A673 (cell line): ENCODE measurements around the gene IMPDH2. TPM values are rescaled to one million over a fixed set of nuclear protein-coding genes. Genes with fewer than 3 reads are reported as not detected.

Experiments
- BruUV-seq: library from RNA; stranded (reverse); fragments of 400-500 nt; replicated peaks from 2 replicates; lab custom pipeline; 2021; lab: Mats Ljungman, UMichigan
- CTCF ChIA-PET: fragments of 300-600 bp; sonication (Branson Sonifier 250); formaldehyde crosslinking; loops from one replicate; lab custom pipeline; 2022; ENCODE audit warnings: antibody characterized with exemption; lab: Charles Lee
- POLR2A ChIA-PET: fragments of 300-600 bp; sonication (Branson Sonifier 250); formaldehyde crosslinking; loops from one replicate; lab custom pipeline; 2022; ENCODE audit warnings: antibody characterized with exemption; ENCODE audit not compliant: low non-redundant PET; lab: Charles Lee
- DNase-seq: peaks from one replicate; pipeline ENCODE4 v3.0.0-alpha.2; 2015; ENCODE audit warnings: low spot score
- H3K27ac ChIP-seq: fragments of 200-600 bp; sonication (generic); 2 replicates; pipeline ENCODE4 v1.5.1; 2016; ENCODE audit warnings: mixed run types, low read depth, mild to moderate bottlenecking, mixed read lengths, antibody characterized with exemption, low read length; ENCODE audit not compliant: poor library complexity, severe bottlenecking
- H3K27me3 ChIP-seq: fragments of 200-600 bp; sonication (generic); replicated peaks from 2 replicates; pipeline ENCODE4 v1.6.1; 2017; ENCODE audit warnings: mixed run types, low read depth, mild to moderate bottlenecking, mixed read lengths, antibody characterized with exemption, low read length; ENCODE audit not compliant: insufficient read depth, poor library complexity
- H3K36me3 ChIP-seq: fragments of 200-600 bp; sonication (generic); 2 replicates; pipeline ENCODE4 v1.6.1; 2016; ENCODE audit warnings: mixed run types, mild to moderate bottlenecking, mixed read lengths, antibody characterized with exemption, low read length; ENCODE audit not compliant: insufficient read depth, poor library complexity, severe bottlenecking
- H3K4me1 ChIP-seq: fragments of 200-600 bp; sonication (generic); 2 replicates; pipeline ENCODE4 v1.6.1; 2017; ENCODE audit warnings: mixed run types, mild to moderate bottlenecking, mixed read lengths, antibody characterized with exemption, low read length; ENCODE audit not compliant: insufficient read depth, poor library complexity, severe bottlenecking
- H3K4me3 ChIP-seq: fragments of 200-600 bp; sonication (generic); 2 replicates; pipeline ENCODE4 v1.5.1; 2016; ENCODE audit warnings: low read depth, mixed run types, mild to moderate bottlenecking, mixed read lengths, low read length; ENCODE audit not compliant: poor library complexity, severe bottlenecking
- H3K9me3 ChIP-seq: fragments of 200-600 bp; sonication (generic); 2 replicates; pipeline ENCODE4 v1.6.1; 2016; ENCODE audit warnings: mixed run types, low read depth, mild to moderate bottlenecking, mixed read lengths, antibody characterized with exemption, low read length; ENCODE audit not compliant: poor library complexity, severe bottlenecking
- EZH2 ChIP-seq: fragments of 200-600 bp; sonication (generic); IDR thresholded peaks from 2 replicates; pipeline ENCODE4 v1.6.1; 2017; ENCODE audit warnings: borderline replicate concordance, low read depth, mild to moderate bottlenecking, mixed read lengths, antibody characterized with exemption, low read length; ENCODE audit not compliant: poor library complexity, severe bottlenecking
- intact Hi-C: fragments of 100-400 bp; cut with micrococcal nuclease; formaldehyde crosslinking; loops from one replicate; pipeline ENCODE4 v1.10.0; 2022; ENCODE audit not compliant: unreplicated experiment
- total RNA-seq: library from RNA; stranded (reverse); gene quantifications from 2 replicates; pipeline ENCODE4 v1.2.3, GENCODE V29; 2021
- TF ChIP-seq, protein P1 (sequence below): fragments of 300-800, 200-600 bp; sonication (generic); conservative IDR thresholded peaks from 2 replicates; pipeline ENCODE4 v1.5.1; 2017; ENCODE audit warnings: low read depth, mild to moderate bottlenecking, antibody characterized with exemption, low read length, moderate library complexity, mixed read lengths

IMPDH2 gene
- total RNA-seq, 1 experiment from 2014 or later: 190 TPM

DNA sequence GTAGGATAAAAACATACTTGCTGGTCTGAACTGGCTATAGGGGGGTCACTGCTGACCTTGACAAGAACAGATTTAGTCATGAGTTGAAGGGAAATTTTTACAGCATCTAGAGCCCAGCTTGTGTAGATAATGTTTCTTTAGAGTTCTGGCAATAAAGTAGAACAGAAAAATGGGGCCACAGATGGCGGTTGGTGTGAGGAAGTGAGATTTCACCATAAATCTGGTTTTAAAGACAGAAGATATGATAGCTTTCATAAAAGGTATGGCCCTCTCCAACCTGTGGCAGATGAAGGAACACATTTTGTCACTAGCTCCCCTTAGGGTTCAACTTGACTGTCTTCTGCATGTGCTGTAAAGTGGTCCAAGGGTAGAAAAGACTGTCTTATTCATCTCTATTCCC lies 24.3 kb upstream of the IMPDH2 start:
- no TSS peak for BruUV-seq

DNA sequence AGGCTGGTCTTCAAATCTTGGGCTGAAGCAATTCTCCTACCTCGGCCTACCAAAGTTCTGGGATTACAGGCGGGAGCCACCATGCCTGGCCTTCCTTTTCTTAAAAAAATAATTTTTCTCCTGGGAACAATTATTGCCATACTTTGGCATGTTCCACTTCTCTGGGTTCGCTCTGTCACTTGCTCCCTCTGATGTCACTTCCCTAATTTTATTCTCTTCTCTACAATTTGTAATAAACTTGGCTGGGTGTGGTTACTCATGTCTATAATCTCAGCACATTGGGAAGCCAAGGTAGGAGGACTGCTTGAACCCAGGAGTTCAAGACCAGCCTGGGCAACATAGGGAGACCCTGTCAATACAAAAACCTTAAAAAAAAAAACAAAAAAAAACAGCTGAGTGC lies 6.1 kb upstream of the IMPDH2 start:
- Histone ChIP-seq H3K27ac (no peak overlapping the region), H3K27me3 (no peaks in the 10 kb centered on the region), H3K36me3 (peaks cover 14% of the 10 kb centered on the region), H3K4me1 (no peaks in the 10 kb centered on the region), H3K9me3 (no peaks in the 10 kb centered on the region), H3K4me3 (no peak overlapping the region)
- no peak for DNase-seq
- no TSS peak for BruUV-seq
- TF ChIP-seq, protein P1, sequence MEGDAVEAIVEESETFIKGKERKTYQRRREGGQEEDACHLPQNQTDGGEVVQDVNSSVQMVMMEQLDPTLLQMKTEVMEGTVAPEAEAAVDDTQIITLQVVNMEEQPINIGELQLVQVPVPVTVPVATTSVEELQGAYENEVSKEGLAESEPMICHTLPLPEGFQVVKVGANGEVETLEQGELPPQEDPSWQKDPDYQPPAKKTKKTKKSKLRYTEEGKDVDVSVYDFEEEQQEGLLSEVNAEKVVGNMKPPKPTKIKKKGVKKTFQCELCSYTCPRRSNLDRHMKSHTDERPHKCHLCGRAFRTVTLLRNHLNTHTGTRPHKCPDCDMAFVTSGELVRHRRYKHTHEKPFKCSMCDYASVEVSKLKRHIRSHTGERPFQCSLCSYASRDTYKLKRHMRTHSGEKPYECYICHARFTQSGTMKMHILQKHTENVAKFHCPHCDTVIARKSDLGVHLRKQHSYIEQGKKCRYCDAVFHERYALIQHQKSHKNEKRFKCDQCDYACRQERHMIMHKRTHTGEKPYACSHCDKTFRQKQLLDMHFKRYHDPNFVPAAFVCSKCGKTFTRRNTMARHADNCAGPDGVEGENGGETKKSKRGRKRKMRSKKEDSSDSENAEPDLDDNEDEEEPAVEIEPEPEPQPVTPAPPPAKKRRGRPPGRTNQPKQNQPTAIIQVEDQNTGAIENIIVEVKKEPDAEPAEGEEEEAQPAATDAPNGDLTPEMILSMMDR: no peak
- TF ChIP-seq EZH2: no peak
- CTCF ChIA-PET: no interaction called here
- intact Hi-C loops: no loop called here
- POLR2A ChIA-PET: no interaction called here

More for the DNA sequence above, 24.3 kb upstream of the IMPDH2 start:
- DNase-seq: no peak
- intact Hi-C loops: no loop called here
- H3K27me3 ChIP-seq: no peaks in the 10 kb centered on the region
- no peaks in the 10 kb centered on the region for H3K4me1 ChIP-seq
- H3K27ac ChIP-seq: no peak overlapping the region
- peaks cover 16% of the 10 kb centered on the region for H3K36me3 ChIP-seq
- H3K9me3 ChIP-seq: no peaks in the 10 kb centered on the region
- POLR2A ChIA-PET: no interaction called here
- H3K4me3 ChIP-seq: no peak overlapping the region
- TF ChIP-seq, protein P1: no peak
- CTCF ChIA-PET: no interaction called here

DNA sequence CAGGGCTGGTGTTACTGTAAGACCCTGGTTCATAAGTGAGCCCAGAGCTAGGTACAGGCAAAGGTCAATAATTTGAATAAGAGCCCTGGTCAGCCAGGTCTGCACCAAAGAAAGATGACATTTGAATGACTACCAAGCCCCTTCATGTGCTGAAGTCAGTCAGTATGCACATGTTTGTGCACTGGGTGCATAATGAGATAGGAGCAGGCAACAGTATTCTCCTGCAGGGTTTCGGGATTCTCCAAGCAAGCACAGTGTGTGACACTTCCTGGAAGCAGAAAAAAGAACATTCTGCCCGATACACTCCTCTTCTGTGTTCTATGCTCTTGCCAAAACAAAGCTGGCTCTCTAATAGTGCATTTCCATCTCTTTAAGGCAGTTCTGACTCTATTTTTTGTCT lies 5.5 kb upstream of the IMPDH2 start:
- intact Hi-C loops: no loop called here
- no peaks in the 10 kb centered on the region for H3K9me3 ChIP-seq
- H3K4me1 ChIP-seq: no peaks in the 10 kb centered on the region
- TF ChIP-seq, protein P1: no peak
- TF ChIP-seq EZH2: no peak
- DNase-seq: no peak
- peaks cover 20% of the 10 kb centered on the region for H3K36me3 ChIP-seq
- no peaks in the 10 kb centered on the region for H3K27me3 ChIP-seq
- ChIA-PET CTCF (no interaction called here), POLR2A (no interaction called here)
- H3K4me3 ChIP-seq: no peak overlapping the region
- BruUV-seq: no TSS peak
- no peak overlapping the region for H3K27ac ChIP-seq
